PC-3 (cell line): Measurements from ENCODE around the gene TEPSIN. TPM values are rescaled to one million over a fixed set of nuclear protein-coding genes. Genes with fewer than 3 reads are reported as not detected.

Source experiments
- ATAC-seq: fragments of 200-7000 bp; cut with Tn5 transposase; 2 replicates; pipeline ENCODE4 v1.9.1; 2020; ENCODE audit warnings: mild to moderate bottlenecking, moderate library complexity
- BruUV-seq: library from RNA; stranded (reverse); fragments of 400-500 nt; replicated peaks from 2 replicates; lab custom pipeline; 2021; lab: Mats Ljungman, UMichigan
- CTCF ChIA-PET: fragments of 300-600 bp; sonication (Branson Sonifier 250); formaldehyde crosslinking; loops from one replicate; lab custom pipeline; 2022; ENCODE audit warnings: antibody characterized with exemption; lab: Charles Lee
- POLR2A ChIA-PET: fragments of 300-600 bp; sonication (Branson Sonifier 250); formaldehyde crosslinking; loops from one replicate; lab custom pipeline; 2022; ENCODE audit warnings: antibody characterized with exemption; ENCODE audit not compliant: unreplicated experiment; lab: Charles Lee
- DNase-seq: peaks from one replicate; pipeline ENCODE4 v3.0.0-alpha.2; 2015
- H2AFZ ChIP-seq: fragments of 300-600 bp; sonication (generic); 2 replicates; pipeline ENCODE4 v1.6.0; 2016; ENCODE audit warnings: antibody characterized with exemption, low read length
- H3F3A ChIP-seq: fragments of 300-600 bp; sonication (generic); one replicate; pipeline ENCODE4 v1.6.0; 2017; ENCODE audit warnings: antibody characterized with exemption, low read length, control low read depth, mild to moderate bottlenecking; ENCODE audit not compliant: unreplicated experiment
- H3K27ac ChIP-seq: fragments of 300-600 bp; sonication (generic); 2 replicates; pipeline ENCODE4 v1.5.1; 2016; ENCODE audit warnings: mild to moderate bottlenecking, low read length
- H3K27me3 ChIP-seq: fragments of 300-600 bp; sonication (generic); 2 replicates; pipeline ENCODE4 v1.6.1; 2016; ENCODE audit warnings: low read length, mixed read lengths
- H3K36me3 ChIP-seq: fragments of 300-600 bp; sonication (generic); 2 replicates; pipeline ENCODE4 v1.6.1; 2016; ENCODE audit warnings: low read depth, mixed run types, low read length, mixed read lengths
- H3K4me1 ChIP-seq: fragments of 300-600 bp; sonication (generic); 2 replicates; pipeline ENCODE4 v1.5.1; 2016; ENCODE audit warnings: low read length; ENCODE audit not compliant: insufficient read depth
- H3K4me2 ChIP-seq: fragments of 300-600 bp; sonication (generic); 2 replicates; pipeline ENCODE4 v1.6.0; 2016; ENCODE audit warnings: low read length
- H3K4me3 ChIP-seq: fragments of 300-600 bp; sonication (generic); 2 replicates; pipeline ENCODE4 v1.5.1; 2016; ENCODE audit warnings: mild to moderate bottlenecking, low read length, mixed read lengths
- H3K79me2 ChIP-seq: fragments of 300-600 bp; sonication (generic); 2 replicates; pipeline ENCODE4 v1.6.1; 2017; ENCODE audit warnings: low read length, mixed read lengths
- H3K9ac ChIP-seq: fragments of 300-600 bp; sonication (generic); 2 replicates; pipeline ENCODE4 v1.6.0; 2016; ENCODE audit warnings: mild to moderate bottlenecking, low read length
- H3K9me2 ChIP-seq: fragments of 300-600 bp; sonication (generic); replicated peaks from 2 replicates; pipeline ENCODE4 v1.6.1; 2016; ENCODE audit warnings: mixed run types, low read length, mixed read lengths
- H3K9me3 ChIP-seq: fragments of 300-600 bp; sonication (generic); 2 replicates; pipeline ENCODE4 v1.6.1; 2016; ENCODE audit warnings: low read length, mixed read lengths
- H4K20me1 ChIP-seq: fragments of 300-600 bp; sonication (generic); 2 replicates; pipeline ENCODE4 v1.6.1; 2016; ENCODE audit warnings: low read length, mixed read lengths
- EZH2 ChIP-seq: fragments of 300-600 bp; sonication (generic); IDR thresholded peaks from one replicate; pipeline ENCODE4 v1.6.1; 2017; ENCODE audit warnings: antibody characterized with exemption, mild to moderate bottlenecking, low read length; ENCODE audit not compliant: unreplicated experiment
- EZH2phosphoT487 ChIP-seq: fragments of 300-600 bp; sonication (generic); IDR thresholded peaks from 2 replicates; pipeline ENCODE4 v1.6.1; 2018; ENCODE audit warnings: mild to moderate bottlenecking, antibody characterized with exemption, low read length, borderline replicate concordance
- intact Hi-C: fragments of 100-400 bp; cut with micrococcal nuclease; formaldehyde crosslinking; loops from 2 replicates; pipeline ENCODE4 v1.9.0; 2023
- total RNA-seq: library from RNA; depleted of rRNA; stranded (reverse); fragments of >200 nt; gene quantifications from 2 replicates; pipeline ENCODE4 v1.2.3, GENCODE V29; 2014
- TF ChIP-seq, protein P1 (sequence below): fragments of 300-600 bp; sonication (generic); conservative IDR thresholded peaks from 2 replicates; pipeline ENCODE4 v1.5.1; 2017; ENCODE audit warnings: antibody characterized with exemption, low read depth, mild to moderate bottlenecking, low read length

Gene TEPSIN
- total RNA-seq, 1 experiment from 2014 or later: 28.8 TPM

DNA sequence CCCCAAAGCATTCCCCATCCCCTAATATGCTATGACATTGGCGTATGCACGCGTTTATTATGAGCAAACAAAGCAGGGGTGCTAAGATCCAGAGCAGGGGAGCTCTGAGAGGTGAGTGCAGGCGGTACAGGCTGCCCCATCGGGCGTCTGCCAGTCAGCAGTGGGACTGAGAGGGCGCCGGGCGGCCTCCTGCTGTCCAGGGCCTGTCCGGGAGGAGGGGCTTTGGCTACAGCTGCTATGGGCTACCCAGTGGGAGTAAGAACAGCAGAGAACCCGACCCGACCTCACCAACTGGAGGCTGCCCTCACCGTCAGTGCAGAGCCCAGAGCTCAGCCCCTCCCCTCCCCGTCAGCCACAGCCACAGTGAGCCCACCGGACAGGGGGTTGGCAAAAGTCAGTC, 54.3 kb downstream of the TEPSIN start:
- Histone ChIP-seq H3K4me2 (no peak overlapping the region), H3K4me1 (no peaks in the 10 kb centered on the region), H3K27ac (no peak overlapping the region), H3K9ac (no peak overlapping the region), H3K9me2 (no peaks in the 10 kb centered on the region), H3K9me3 (no peaks in the 10 kb centered on the region), H3K27me3 (no peaks in the 10 kb centered on the region), H2AFZ (no peak overlapping the region), H3K36me3 (no peaks in the 10 kb centered on the region), H4K20me1 (no peaks in the 10 kb centered on the region), H3F3A (no peaks in the 10 kb centered on the region), H3K79me2 (no peaks in the 10 kb centered on the region), H3K4me3 (no peak overlapping the region)
- no TSS peak for BruUV-seq
- ChIA-PET POLR2A (no interaction called here), CTCF (no interaction called here)
- DNase-seq (no peak), ATAC-seq (no peak)
- intact Hi-C loops: no loop called here
- TF ChIP-seq EZH2phosphoT487 (no peak), EZH2 (no peak)
- TF ChIP-seq, protein P1, sequence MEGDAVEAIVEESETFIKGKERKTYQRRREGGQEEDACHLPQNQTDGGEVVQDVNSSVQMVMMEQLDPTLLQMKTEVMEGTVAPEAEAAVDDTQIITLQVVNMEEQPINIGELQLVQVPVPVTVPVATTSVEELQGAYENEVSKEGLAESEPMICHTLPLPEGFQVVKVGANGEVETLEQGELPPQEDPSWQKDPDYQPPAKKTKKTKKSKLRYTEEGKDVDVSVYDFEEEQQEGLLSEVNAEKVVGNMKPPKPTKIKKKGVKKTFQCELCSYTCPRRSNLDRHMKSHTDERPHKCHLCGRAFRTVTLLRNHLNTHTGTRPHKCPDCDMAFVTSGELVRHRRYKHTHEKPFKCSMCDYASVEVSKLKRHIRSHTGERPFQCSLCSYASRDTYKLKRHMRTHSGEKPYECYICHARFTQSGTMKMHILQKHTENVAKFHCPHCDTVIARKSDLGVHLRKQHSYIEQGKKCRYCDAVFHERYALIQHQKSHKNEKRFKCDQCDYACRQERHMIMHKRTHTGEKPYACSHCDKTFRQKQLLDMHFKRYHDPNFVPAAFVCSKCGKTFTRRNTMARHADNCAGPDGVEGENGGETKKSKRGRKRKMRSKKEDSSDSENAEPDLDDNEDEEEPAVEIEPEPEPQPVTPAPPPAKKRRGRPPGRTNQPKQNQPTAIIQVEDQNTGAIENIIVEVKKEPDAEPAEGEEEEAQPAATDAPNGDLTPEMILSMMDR: no peak

DNA sequence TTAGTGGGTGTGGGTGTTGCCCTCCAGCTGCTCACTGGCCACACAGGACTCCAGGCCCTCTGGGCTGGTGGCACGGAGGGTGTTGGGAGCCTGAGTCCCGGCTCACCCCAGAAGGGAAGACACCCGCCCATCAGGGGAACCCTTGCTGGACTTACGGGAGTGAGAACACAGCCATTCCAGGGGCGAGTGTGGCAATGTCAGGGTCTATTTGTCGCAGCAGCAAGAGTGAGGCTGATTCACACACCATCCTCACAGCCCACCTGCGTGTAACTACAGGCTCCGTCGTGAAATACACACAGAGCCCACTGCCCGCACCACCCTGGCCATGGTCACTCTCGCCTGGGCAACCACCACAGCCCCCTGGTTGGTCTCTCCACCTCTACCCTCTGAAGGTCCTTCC, 55.0 kb downstream of the TEPSIN start:
- ATAC-seq: no peak
- no peak overlapping the region for H3K4me3 ChIP-seq
- ChIA-PET POLR2A (no interaction called here), CTCF (no interaction called here)
- H3K27me3 ChIP-seq: no peaks in the 10 kb centered on the region
- no peaks in the 10 kb centered on the region for H3K36me3 ChIP-seq
- no peaks in the 10 kb centered on the region for H3F3A ChIP-seq
- no peaks in the 10 kb centered on the region for H3K9me2 ChIP-seq
- DNase-seq: no peak
- no peaks in the 10 kb centered on the region for H3K79me2 ChIP-seq
- H3K4me2 ChIP-seq: no peak overlapping the region
- H4K20me1 ChIP-seq: no peaks in the 10 kb centered on the region
- H3K4me1 ChIP-seq: no peaks in the 10 kb centered on the region
- H3K27ac ChIP-seq: no peak overlapping the region
- H2AFZ ChIP-seq: no peak overlapping the region
- BruUV-seq: no TSS peak
- TF ChIP-seq EZH2phosphoT487 (no peak), EZH2 (no peak)
- TF ChIP-seq, protein P1: no peak
- intact Hi-C loops: no loop called here
- H3K9me3 ChIP-seq: no peaks in the 10 kb centered on the region
- H3K9ac ChIP-seq: no peak overlapping the region

DNA sequence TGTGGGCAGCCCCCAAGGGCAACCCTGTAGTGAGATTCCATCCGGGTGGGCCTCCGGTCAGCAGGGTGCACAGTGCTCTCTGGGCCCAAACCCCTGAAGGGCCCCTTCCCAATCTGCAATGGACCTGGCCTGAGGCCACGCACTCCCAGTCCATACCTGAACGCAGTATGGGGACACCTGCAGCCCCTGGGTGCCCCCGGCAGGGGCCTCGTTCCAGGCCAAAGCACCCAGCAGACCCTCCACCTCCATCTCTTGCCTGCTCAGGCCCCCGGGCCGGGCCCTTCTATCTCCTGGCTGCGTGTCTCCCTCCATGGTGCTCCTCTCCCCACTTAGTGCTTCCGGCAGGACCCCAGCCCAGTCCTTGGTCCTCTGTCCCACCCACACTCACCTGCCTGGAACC, 55.5 kb downstream of the TEPSIN start:
- ChIA-PET CTCF (no interaction called here), POLR2A (no interaction called here)
- ATAC-seq (no peak), DNase-seq (no peak)
- no peak overlapping the region for H3K4me2 ChIP-seq
- no peaks in the 10 kb centered on the region for H4K20me1 ChIP-seq
- H3F3A ChIP-seq: no peaks in the 10 kb centered on the region
- intact Hi-C loops: no loop called here
- H3K27me3 ChIP-seq: no peaks in the 10 kb centered on the region
- no peaks in the 10 kb centered on the region for H3K9me2 ChIP-seq
- no peak overlapping the region for H3K27ac ChIP-seq
- no peaks in the 10 kb centered on the region for H3K36me3 ChIP-seq
- H3K79me2 ChIP-seq: no peaks in the 10 kb centered on the region
- no peak overlapping the region for H2AFZ ChIP-seq
- H3K9me3 ChIP-seq: no peaks in the 10 kb centered on the region
- TF ChIP-seq EZH2: no peak
- TF ChIP-seq, protein P1: no peak
- no peak for TF ChIP-seq EZH2phosphoT487
- BruUV-seq: no TSS peak
- H3K9ac ChIP-seq: no peak overlapping the region
- H3K4me1 ChIP-seq: no peaks in the 10 kb centered on the region
- no peak overlapping the region for H3K4me3 ChIP-seq
